ENCODE data around the gene HSPA8. TPM values are rescaled to one million over a fixed set of nuclear protein-coding genes. Genes with fewer than 3 reads are reported as not detected.

Gene HSPA8
- total and polyA plus RNA-seq, 10 of the 15 experiments (the other 5 are each of a cell fraction or from before 2014, with no cell fraction given) = 1,190 to 3,205 (median 2,045) TPM

- no peaks in the 10 kb centered on the region for H4K20me1 ChIP-seq (ENCODE audit: control insufficient read depth, insufficient read depth)
- TF ChIP-seq KDM1A (IDR thresholded peaks at IDR 0.05; ENCODE audit: borderline replicate concordance) (no peak), IRF4 (IDR thresholded peaks at IDR 0.05; ENCODE audit: low read depth, low read length) (no peak), SIN3A (IDR thresholded peaks at IDR 0.05; ENCODE audit: low read depth, low read length) (no peak), BCL3 (IDR thresholded peaks at IDR 0.05; ENCODE audit: borderline replicate concordance, insufficient read depth, low read depth, low read length, poor library complexity, severe bottlenecking) (no peak), SREBF1 (IDR thresholded peaks at IDR 0.05; ENCODE audit: low read length) (no peak), ATF3 (IDR thresholded peaks at IDR 0.05; ENCODE audit: borderline replicate concordance, extremely low read depth, low read depth, low read length) (no peak), CHD4 (IDR thresholded peaks at IDR 0.05) (no peak)
- H3K27ac ChIP-seq (ENCODE audit: control insufficient read depth, insufficient read depth) = no peak overlapping the region
- ChIA-PET CTCF (interaction anchor here (0.6 to 0.9 kb wide), 2 partner anchors 8 to 19 kb away, joined by 3 read pairs; no protein-coding TSS in a partner anchor), POLR2A (interaction anchor here (0.7 kb wide), 2 partner anchors 56 to 330 kb away, joined by 6 to 8 read pairs; no protein-coding TSS in a partner anchor), SMC1A (ENCODE audit: uncharacterized antibody, unreplicated experiment) (interaction anchor here (1.1 to 1.9 kb wide), 2 partner anchors 9 to 23 kb away, joined by 4 to 5 read pairs; no protein-coding TSS in a partner anchor), RAD21 (ENCODE audit: unreplicated experiment) (no interaction called here)
- in situ Hi-C loops (cut with MboI) (no loop called here), intact Hi-C loops (cut with micrococcal nuclease; ENCODE audit: unreplicated experiment) (no loop called here)
- no peak overlapping the region for H3K4me2 ChIP-seq (ENCODE audit: control insufficient read depth, insufficient read depth)
- H3K4me1 ChIP-seq (ENCODE audit: control insufficient read depth, insufficient read depth, low read length) = no peaks in the 10 kb centered on the region
- ATAC-seq (no peak), FAIRE-seq (no peak), DNase-seq (ENCODE audit: low read depth, low spot score) (no peak)
- no peaks in the 10 kb centered on the region for H3K36me3 ChIP-seq (ENCODE audit: control insufficient read depth in 2 of 2, insufficient read depth in 2 of 2, low read length in 1 of 2)
- no peaks in the 10 kb centered on the region for H3K9me3 ChIP-seq (replicated peaks; ENCODE audit: control insufficient read depth, insufficient read depth, low read length)
- BruUV-seq (replicated peaks) = no TSS peak
- H2AFZ ChIP-seq (ENCODE audit: control insufficient read depth, low read depth, low read length) = no peak overlapping the region
- WGBS (ENCODE audit: insufficient coverage, insufficient replicate concordance, low lambda C conversion rate, missing lambda C conversion rate) = 71% methylated on average over 3 of the region's 3 CpGs
- no peak overlapping the region for H3K9ac ChIP-seq (ENCODE audit: control insufficient read depth, insufficient read depth, low read length)
- H3K4me3 ChIP-seq = no peak overlapping the region
- H3K79me2 ChIP-seq (ENCODE audit: control insufficient read depth, insufficient read depth, low read length) = no peaks in the 10 kb centered on the region
- H3K27me3 ChIP-seq (replicated peaks in 1 of 2; ENCODE audit: control insufficient read depth in 2 of 2, insufficient read depth in 2 of 2, low read length in 1 of 2) = peaks cover 0 to 2% of the 10 kb centered on the region in 2 experiments; a peak in 1 of 4 replicates
These were observed 37.1 kb upstream of the HSPA8 start for GRCh38 chr11:123098990-123099389.

Data from GM12878 (cell line).